Measurements from ENCODE around the gene FGF6.

DNA sequence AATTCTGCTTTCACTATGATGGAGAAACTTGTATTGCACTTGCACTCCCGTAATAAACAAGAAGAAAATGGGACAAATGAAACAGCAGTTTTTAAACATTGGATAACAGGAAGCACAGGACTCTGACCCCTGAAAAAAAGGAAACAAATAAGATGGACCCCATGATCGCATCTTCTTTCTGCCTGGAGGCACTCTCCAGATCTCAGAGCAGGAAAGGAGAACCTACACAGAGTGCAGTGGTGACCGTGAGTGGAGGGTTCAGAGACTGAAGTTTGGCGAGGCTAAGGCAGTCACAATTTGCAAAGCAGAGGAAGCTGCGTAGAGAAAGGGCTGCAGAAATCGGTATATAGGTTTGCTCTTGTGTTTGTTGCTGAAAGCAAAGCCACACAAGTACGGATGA lies 6.1 kb upstream of the FGF6 start:
- TF ChIP-seq, protein P1, sequence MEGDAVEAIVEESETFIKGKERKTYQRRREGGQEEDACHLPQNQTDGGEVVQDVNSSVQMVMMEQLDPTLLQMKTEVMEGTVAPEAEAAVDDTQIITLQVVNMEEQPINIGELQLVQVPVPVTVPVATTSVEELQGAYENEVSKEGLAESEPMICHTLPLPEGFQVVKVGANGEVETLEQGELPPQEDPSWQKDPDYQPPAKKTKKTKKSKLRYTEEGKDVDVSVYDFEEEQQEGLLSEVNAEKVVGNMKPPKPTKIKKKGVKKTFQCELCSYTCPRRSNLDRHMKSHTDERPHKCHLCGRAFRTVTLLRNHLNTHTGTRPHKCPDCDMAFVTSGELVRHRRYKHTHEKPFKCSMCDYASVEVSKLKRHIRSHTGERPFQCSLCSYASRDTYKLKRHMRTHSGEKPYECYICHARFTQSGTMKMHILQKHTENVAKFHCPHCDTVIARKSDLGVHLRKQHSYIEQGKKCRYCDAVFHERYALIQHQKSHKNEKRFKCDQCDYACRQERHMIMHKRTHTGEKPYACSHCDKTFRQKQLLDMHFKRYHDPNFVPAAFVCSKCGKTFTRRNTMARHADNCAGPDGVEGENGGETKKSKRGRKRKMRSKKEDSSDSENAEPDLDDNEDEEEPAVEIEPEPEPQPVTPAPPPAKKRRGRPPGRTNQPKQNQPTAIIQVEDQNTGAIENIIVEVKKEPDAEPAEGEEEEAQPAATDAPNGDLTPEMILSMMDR (conservative IDR thresholded peaks at IDR 0.05): no peak
- TF ChIP-seq EZH2 (IDR thresholded peaks at IDR 0.05; ENCODE audit: low read depth): no peak
